ENCODE results near the gene PRICKLE3. TPM values are rescaled to one million over a fixed set of nuclear protein-coding genes. Genes with fewer than 3 reads are reported as not detected.
"Not testable (repeated sequence)": the region's sequence is repeated elsewhere in the genome, so short reads cannot be mapped to it uniquely, and the experiment has no call there.

Gene PRICKLE3
- total and polyA plus RNA-seq, 8 donors = 3.7 to 65.1 (median 7.1) TPM

- TF ChIP-seq CTCF (IDR thresholded peaks at IDR 0.05) (peak in 5 of 7 experiments; percentile 44 to 84 (median 64)), POLR2A (IDR thresholded peaks at IDR 0.05) (no peak), POLR2AphosphoS5 (IDR thresholded peaks at IDR 0.05) (peak; percentile 49 to 81 (median 78)), EP300 (IDR thresholded peaks at IDR 0.05) (no peak)
- 3 to 51% (median 12%) methylated on average over 13 to 65 of the region's 65 CpGs for WGBS, 5 donors
- peak overlapping the region; percentile 41 to 52 (median 43) for H3K4me3 ChIP-seq
- peaks cover 0 to 7% (median 3%) of the 10 kb centered on the region in 4 donors for H3K4me1 ChIP-seq
- H3K27me3 ChIP-seq = no peaks in the 10 kb centered on the region
- DNase-seq = peak; percentile 91 to 95
- intact Hi-C loops (cut with DNase I; ENCODE audit: low total_unique reads) = no loop called here
- H3K9me3 ChIP-seq = peaks cover 0 to 7% (median 0%) of the 10 kb centered on the region in 4 donors
- no peaks in the 10 kb centered on the region for H3K36me3 ChIP-seq
- H3K27ac ChIP-seq = peak overlapping the region; percentile 74 to 95 (median 94)
Observed at GRCh38 chrX:49155900-49156837, 30.0 kb downstream of the PRICKLE3 start.

GRCh38 chrX:49155243-49155899 lies 30.8 kb downstream of the PRICKLE3 start:
- WGBS, 5 donors = 3 to 42% (median 7%) methylated on average over 18 of the region's 18 CpGs
- H3K27ac ChIP-seq = peak overlapping the region; percentile 74 to 95 (median 94)
- no peak for TF ChIP-seq EP300 (IDR thresholded peaks at IDR 0.05)
- no peak for TF ChIP-seq CTCF (IDR thresholded peaks at IDR 0.05)
- TF ChIP-seq POLR2AphosphoS5 (IDR thresholded peaks at IDR 0.05) = no peak
- no peak for TF ChIP-seq POLR2A (IDR thresholded peaks at IDR 0.05)

GRCh38 chrX:49153467-49153866 lies 32.7 kb downstream of the PRICKLE3 start:
- no peak overlapping the region for H3K27ac ChIP-seq
- TF ChIP-seq POLR2A (IDR thresholded peaks at IDR 0.05) (no peak), EP300 (IDR thresholded peaks at IDR 0.05) (no peak), POLR2AphosphoS5 (IDR thresholded peaks at IDR 0.05) (no peak), CTCF (IDR thresholded peaks at IDR 0.05) (no peak)
- DNase-seq = no peak
- no peaks in the 10 kb centered on the region for H3K27me3 ChIP-seq
- peaks cover 0 to 10% (median 3%) of the 10 kb centered on the region in 4 donors for H3K4me1 ChIP-seq
- H3K4me3 ChIP-seq = no peak overlapping the region
- peaks cover 0 to 22% (median 5%) of the 10 kb centered on the region in 4 donors for H3K9me3 ChIP-seq
- 86 to 100% (median 95%) methylated on average over 1 of the region's 1 CpG for WGBS, 5 donors
- intact Hi-C loops (cut with DNase I; ENCODE audit: low total_unique reads) = no loop called here
- H3K36me3 ChIP-seq = no peaks in the 10 kb centered on the region

More at GRCh38 chrX:49155243-49155899, 30.8 kb downstream of the PRICKLE3 start:
- H3K9me3 ChIP-seq = peaks cover 0 to 10% (median 0%) of the 10 kb centered on the region in 4 donors
- H3K36me3 ChIP-seq = no peaks in the 10 kb centered on the region
- intact Hi-C loops (cut with DNase I; ENCODE audit: low total_unique reads) = no loop called here
- H3K4me1 ChIP-seq = peaks cover 0 to 7% (median 3%) of the 10 kb centered on the region in 4 donors
- H3K4me3 ChIP-seq = peak overlapping the region; percentile 41 to 52 (median 43)
- no peaks in the 10 kb centered on the region for H3K27me3 ChIP-seq
- DNase-seq = peak; percentile 55 to 87

- H3K36me3 ChIP-seq; H3K27me3 ChIP-seq; intact Hi-C loops (cut with DNase I; ENCODE audit: low total_unique reads); H3K4me3 ChIP-seq; DNase-seq; H3K4me1 ChIP-seq: not testable (repeated sequence)
- Histone ChIP-seq H3K27ac (peak overlapping the region; percentile 42 to 80 (median 64)), H3K9me3 (peaks cover 0 to 28% (median 5%) of the 10 kb centered on the region in 4 donors)
- WGBS, 5 donors = 88 to 93% (median 89%) methylated on average over 9 to 14 of the region's 14 CpGs
Observed at GRCh38 chrX:49149291-49149690, 36.9 kb downstream of the PRICKLE3 start.

- 64 to 76% (median 68%) methylated on average over 17 to 21 of the region's 21 CpGs for WGBS, 5 donors
- H3K27me3 ChIP-seq; H3K36me3 ChIP-seq; intact Hi-C loops (cut with DNase I; ENCODE audit: low total_unique reads); H3K4me1 ChIP-seq; H3K4me3 ChIP-seq: not testable (repeated sequence)
- DNase-seq = peak; percentile 37 to 62
- Histone ChIP-seq H3K9me3 (peaks cover 0 to 34% (median 5%) of the 10 kb centered on the region in 4 donors), H3K27ac (peak overlapping the region; percentile 55 to 80 (median 74))
Observed at GRCh38 chrX:49148390-49149100, 37.6 kb downstream of the PRICKLE3 start.
